NCI-H2227 treated with DMSO at 0.1 percent for 48 hours (cell line): ENCODE data around the gene DDX56.

ENCODE experiments used
- DNase-seq: peaks from one replicate; lab custom pipeline; 2025; lab: John Stamatoyannopoulos, UW

DDX56 gene

GRCh38 chr7:44535348-44536064 lies 38.2 kb downstream of the DDX56 start:
- no peak for DNase-seq

DNA sequence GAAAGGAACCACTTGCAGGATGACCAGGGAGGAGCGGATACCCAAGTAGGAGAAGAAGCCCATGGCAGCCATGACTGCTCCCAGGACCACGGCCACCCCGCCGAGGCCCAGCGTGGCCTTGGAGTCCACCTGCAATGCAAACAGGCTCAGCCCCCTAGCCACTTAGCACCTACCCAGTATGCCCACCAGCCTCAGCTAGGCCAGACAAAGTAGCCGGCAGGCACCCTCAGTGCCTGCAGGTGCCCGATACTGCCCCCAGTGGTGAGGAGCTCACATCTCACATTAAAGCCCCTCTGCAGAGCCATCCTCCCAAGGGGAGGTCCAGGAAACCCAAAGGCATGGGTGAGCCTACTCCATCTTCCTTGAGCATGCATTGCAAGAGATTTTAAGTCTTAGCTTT lies 39.2 kb downstream of the DDX56 start:
- no peak for DNase-seq

DNA sequence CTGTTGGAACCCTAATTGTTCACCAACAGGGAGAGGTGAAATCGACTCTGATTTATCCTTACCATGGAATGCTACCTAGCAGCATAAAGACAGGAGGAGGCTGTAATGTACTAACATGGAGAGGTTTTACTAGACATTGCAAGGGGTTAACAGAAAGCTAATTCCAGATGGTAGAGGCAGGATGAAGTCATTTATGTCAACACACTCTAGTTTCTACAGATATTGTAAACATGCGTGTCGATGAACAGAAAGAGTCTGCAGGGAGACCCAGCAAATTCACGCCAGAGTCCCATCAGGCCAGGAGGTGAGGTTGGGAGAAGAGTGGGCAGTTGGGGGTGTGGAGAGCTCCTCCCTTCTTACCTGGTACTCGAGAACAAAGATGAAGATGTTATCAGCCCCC lies 39.6 kb downstream of the DDX56 start:
- DNase-seq, result no peak

DNA sequence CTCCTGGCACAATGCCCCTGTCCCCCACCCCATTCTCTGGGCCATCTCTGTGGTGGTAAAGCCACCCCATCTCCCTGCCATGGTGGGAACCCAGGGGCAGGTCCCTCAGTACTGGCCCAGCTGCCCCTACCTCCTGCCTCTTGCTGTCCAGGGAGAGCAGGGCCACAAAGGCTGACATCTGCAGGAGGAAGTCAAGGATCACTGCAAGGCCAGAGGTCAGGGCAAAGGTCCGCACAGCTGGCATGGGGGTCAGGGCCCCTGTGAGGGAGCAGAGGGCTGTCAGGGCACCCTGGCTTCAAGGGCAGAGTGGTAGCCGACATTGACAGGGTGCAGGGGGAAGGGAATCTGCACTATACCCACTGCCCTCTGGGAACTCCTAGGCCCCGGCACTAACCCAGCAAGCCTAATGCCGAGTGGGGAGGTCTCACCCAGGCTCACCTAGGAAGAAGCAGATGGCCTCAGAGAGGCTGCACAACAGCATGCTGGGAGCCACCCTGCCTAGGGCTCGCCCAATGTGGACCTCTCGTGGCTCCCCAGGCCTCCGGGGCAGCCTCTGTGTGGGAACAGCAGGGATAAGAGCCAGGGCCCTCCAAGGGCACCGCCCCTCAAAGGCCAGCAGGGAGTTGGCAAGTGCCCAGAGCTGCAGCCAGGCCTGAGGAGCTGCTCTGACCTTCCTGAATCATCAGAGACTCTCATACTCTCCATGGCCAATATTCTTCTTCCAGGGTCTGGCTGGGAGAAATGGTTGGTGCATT lies 40.2 kb downstream of the DDX56 start:
- no peak for DNase-seq

GRCh38 chr7:44531421-44532380 lies 42.0 kb downstream of the DDX56 start:
- no peak for DNase-seq

DNA sequence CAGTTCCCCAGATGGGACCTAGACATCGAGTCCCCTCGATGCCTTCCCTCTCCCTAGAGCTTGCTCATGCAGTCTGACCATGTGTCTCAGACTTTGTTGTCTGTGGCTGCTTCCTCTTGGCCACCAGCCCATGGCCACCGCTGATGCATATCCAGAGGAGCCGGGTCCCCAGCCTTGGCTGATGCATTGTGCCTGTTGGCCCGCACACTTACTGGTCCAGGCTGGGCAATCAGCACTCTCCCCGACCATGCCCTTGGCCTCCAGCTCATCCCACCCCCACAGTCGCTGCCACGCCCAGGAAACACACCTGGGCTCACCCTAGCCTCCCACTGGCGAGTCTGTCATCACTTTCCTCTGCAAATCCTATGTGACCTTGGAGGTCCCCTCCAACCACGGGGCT lies 42.7 kb downstream of the DDX56 start:
- no peak for DNase-seq

DNA sequence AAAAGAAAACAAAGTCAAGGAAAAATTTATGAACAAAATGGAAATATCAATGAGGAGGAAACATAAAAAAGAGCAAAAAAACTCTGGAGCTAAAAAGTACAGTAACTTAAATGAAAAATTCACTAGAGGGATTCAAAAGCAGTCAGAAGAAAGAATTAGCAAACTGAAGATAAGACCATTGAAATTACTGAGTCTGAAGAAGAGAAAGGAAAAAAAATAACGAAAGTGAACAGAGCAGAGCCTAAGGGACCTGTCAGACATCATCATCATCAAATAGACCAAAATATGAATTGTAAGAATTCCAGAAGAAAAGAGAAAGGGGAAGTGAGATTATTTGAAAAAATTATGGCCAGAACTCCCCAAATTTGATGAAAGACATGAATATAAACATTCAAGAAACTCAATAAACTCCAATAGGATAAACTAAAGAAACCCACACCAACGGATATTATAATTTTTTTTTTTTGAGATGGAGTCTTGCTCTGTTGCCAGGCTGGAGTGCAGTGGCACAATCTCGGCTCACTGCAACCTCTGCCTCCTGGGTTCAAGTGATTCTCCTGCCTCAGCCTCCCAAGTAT lies 48.8 kb downstream of the DDX56 start:
- DNase-seq, result no peak

GRCh38 chr7:44522315-44522714 lies 51.4 kb downstream of the DDX56 start:
- DNase-seq, result no peak

GRCh38 chr7:44521347-44522095 lies 52.2 kb downstream of the DDX56 start:
- no peak for DNase-seq

DNA sequence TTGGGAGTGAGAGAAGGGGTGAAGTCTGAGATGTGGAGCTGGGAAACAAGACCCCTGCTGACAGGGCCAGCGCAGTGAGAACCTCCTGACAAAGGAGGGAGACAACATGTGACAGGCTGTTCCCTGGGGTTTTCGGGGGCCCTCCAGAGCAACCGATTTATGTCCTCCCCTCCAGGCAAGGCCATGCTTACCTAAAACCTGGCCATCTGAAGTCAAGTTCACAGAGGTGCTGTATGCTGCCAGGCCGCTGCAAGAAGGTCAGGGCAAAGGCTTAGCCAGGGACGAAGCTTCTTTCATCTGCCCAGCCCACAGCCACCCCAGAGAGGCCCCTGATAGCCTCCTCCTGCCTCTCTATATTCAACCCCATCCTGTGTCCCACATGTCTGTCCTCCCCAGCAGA lies 53.1 kb downstream of the DDX56 start:
- no peak for DNase-seq

DNA sequence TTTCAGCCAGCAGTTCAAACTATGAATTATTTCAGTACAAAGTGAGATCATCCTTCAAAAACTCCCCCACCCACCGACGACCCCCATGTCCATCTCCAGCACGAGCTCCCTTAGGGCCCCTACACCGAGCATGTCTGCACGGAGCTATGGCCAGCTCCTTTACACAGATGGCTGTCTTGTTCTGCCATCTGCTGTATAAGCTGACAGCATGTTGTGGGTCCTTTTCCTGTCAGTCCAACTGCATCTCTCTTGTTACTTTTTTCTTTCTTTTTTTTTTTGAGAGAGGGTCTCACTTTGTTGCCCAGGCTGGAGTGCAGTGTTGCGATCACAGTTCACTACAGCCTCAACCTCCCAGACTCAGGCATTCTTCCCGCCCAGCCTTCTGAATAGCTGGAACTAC lies 54.2 kb downstream of the DDX56 start:
- no peak for DNase-seq

DNA sequence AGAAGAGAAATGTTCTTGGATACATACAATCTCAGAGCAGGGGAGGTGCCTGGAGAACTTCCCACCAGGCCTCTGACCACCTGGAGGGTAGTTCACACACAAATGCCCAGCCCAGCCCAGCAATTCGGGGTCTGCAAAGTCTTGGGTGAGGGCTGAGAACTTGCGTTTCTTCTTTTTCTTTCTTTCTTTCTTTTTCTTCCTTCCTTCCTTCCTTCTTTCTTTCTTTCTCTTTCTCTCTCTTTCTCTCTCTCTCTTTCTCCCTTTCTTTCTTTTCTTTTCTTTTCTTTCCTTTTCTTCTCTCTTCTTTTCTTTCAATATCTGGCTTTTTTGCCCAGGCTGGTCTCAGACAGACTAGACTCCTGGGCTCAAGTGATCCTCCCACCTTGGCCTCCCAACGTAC lies 54.9 kb downstream of the DDX56 start:
- no peak for DNase-seq

DNA sequence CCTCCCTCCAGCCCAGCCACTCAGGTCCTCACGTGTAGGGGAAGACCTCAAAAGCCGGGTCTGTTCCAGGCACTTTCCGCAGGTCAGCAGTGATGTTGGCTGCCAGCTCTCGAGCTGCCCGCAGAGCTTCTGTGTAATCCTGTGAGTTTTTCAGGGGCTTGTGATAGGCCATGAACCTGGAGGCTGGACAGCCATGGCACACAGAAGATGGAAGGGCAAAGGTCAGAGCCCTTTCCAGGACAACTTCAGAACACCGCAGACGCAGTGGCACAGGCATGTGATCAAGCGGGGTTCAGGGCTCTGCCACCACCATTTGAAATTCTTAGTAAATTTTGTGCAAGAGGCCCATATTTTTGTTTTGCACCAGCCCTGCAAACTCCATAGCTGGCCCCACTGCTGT lies 56.5 kb downstream of the DDX56 start:
- DNase-seq, result no peak
